ENCODE results near the gene EEPD1.
"Not testable (repeated sequence)": the region's sequence is repeated elsewhere in the genome, so short reads cannot be mapped to it uniquely, and the experiment has no call there.

EEPD1 gene

DNA sequence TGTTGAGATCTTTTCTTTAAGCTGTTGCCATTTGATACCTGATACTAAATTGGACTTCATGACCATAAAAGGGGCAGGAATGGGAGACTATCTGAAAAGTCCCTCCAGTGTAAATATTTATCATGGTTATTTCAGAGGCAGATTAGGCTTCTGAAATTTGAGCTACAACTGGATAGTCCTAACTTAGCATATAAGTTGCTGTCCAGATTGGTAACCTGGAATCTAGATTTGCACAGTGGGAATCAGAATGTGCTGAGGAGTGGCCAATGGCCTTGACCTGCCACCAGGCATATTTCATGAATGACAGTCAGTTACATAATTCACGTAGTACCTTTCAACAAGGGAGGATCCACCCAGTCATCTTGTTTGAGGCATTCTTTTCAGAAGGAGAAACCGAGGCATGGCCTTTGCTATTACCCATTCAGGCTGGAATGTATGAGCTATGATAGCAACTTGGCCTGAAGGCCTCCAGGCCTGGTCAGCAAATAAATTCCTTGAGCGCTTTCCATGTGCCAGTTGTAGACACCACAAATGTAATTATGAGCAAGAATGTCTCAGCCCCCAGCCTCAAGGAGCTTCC is 80.0 kb downstream of the EEPD1 start:
- no peak for DNase-seq (ENCODE audit: insufficient read length, low spot score)
- no peak for TF ChIP-seq POLR2A (IDR thresholded peaks at IDR 0.05; ENCODE audit: low read depth, low read length)
- no peak for TF ChIP-seq PAX5 (IDR thresholded peaks at IDR 0.05; ENCODE audit: insufficient read depth, low read length, severe bottlenecking)
- TF ChIP-seq POU2F2 (IDR thresholded peaks at IDR 0.05; ENCODE audit: low read depth, low read length), result no peak
- TF ChIP-seq SPI1 (IDR thresholded peaks at IDR 0.05; ENCODE audit: low read depth, low read length), result no peak
- no peak for TF ChIP-seq POLR2AphosphoS5 (IDR thresholded peaks at IDR 0.05; ENCODE audit: low read depth, low read length)
- no peak for TF ChIP-seq TAF1 (IDR thresholded peaks at IDR 0.05; ENCODE audit: low read depth, low read length)
- FAIRE-seq, result no peak

DNA sequence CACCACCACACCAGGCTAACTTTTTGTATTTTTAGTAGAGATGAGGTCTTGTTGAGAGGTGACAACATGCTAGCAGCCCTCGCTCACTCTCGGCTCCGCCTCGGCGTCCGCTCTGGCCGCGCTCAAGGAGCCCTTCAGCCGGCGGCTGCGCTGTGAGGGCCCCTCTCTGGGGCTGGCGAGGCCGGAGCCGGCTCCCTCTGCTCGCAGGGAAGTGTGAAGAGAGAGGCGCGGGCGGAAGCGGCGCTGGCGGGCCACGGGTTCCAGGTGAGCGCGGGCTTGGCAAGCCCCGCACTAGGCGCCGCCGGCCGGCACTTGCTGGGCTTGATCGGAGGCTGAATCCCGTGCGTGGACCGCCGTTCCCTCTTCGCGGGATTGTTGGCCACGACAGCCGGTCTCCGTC is 83.0 kb downstream of the EEPD1 start:
- no peak for TF ChIP-seq PAX5 (IDR thresholded peaks at IDR 0.05; ENCODE audit: insufficient read depth, low read length, severe bottlenecking)
- TF ChIP-seq POU2F2 (IDR thresholded peaks at IDR 0.05; ENCODE audit: low read depth, low read length), result no peak
- no peak for TF ChIP-seq SPI1 (IDR thresholded peaks at IDR 0.05; ENCODE audit: low read depth, low read length)
- no peak for TF ChIP-seq POLR2A (IDR thresholded peaks at IDR 0.05; ENCODE audit: low read depth, low read length)
- TF ChIP-seq TAF1 (IDR thresholded peaks at IDR 0.05; ENCODE audit: low read depth, low read length), result no peak
- TF ChIP-seq POLR2AphosphoS5 (IDR thresholded peaks at IDR 0.05; ENCODE audit: low read depth, low read length), result no peak
- no peak for FAIRE-seq

DNA sequence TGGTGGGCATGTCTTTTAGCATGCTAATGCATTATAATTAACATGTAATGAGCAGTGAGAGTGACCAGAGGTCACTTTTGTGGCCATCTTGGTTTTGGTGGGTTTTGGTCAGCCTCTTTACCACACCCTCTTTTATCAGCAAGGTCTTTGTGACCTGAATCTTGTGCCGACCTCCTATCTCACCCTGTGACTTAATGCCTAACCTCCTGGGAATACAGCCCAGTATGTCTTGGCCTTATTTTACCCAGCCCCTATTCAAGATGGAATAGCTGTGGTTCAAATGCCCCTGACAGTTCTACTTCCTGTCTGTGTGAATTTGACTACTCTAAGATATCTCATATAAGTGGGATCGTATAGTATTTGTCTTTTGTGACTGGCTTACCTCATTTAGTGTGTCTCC is 85.1 kb downstream of the EEPD1 start:
- TF ChIP-seq POLR2AphosphoS5 (IDR thresholded peaks at IDR 0.05; ENCODE audit: low read depth, low read length) (no peak), TAF1 (IDR thresholded peaks at IDR 0.05; ENCODE audit: low read depth, low read length) (no peak), POLR2A (IDR thresholded peaks at IDR 0.05; ENCODE audit: low read depth, low read length) (no peak), PAX5 (IDR thresholded peaks at IDR 0.05; ENCODE audit: insufficient read depth, low read length, severe bottlenecking) (no peak), POU2F2 (IDR thresholded peaks at IDR 0.05; ENCODE audit: low read depth, low read length) (no peak), SPI1 (IDR thresholded peaks at IDR 0.05; ENCODE audit: low read depth, low read length) (no peak)
- FAIRE-seq, result no peak
- DNase-seq (ENCODE audit: insufficient read length, low spot score), result no peak

More for the DNA sequence above, 83.0 kb downstream of the EEPD1 start:
- DNase-seq (ENCODE audit: insufficient read length, low spot score), result no peak

DNA sequence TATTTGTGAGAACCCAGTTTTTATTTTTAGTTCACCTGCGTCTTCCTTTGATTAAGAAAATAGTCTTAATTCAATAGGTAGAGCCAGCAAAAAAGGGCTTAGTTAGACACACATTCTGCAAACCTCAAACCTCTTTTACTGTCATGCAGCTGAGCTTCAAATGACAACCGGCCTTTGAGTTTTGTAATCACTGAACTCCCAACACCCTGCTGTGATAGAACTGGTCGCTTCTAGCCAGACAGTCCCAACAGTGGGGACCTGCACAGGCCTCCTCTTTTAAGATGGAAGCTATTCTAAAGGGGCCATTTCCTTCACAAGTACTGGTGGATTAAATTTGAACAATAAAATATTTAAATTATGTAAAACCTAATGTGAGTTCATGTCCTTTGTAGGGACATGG is 90.3 kb downstream of the EEPD1 start:
- FAIRE-seq; DNase-seq (ENCODE audit: insufficient read length, low spot score): not testable (repeated sequence)

DNA sequence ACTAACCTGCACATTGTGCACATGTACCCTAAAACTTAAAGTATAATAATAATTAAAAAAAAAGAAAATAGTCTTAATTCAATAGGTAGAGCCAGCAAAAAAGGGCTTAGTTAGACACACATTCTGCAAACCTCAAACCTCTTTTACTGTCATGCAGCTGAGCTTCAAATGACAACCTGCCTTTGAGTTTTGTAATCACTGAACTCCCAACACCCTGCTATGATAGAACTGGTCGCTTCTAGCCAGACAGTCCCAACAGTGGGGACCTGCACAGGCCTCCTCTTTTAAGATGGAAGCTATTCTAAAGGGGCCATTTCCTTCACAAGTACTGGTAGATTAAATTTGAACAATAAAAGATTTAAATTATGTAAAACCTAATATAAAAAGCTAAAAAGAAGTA is 90.9 kb downstream of the EEPD1 start:
- not testable (repeated sequence) for FAIRE-seq; DNase-seq (ENCODE audit: insufficient read length, low spot score)

DNA sequence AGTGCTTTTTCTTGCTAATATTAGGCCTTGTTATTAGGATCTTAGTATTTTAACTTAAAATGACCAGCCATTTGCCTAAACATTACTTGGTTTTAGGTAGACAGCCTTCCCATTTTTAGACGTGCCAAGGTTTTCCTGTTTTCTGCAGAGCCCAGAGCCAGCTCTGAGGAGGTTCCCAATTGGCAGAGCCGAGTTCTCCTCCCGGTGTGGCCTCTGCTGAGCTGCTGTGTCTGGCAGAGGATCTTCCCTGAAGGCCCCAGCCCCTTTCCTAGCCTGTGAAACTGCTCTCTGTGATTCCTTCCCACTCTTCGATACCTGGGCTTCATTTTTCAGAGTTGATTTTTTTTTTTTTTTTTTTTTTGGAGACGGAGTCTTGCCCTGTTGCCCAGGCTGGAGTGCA is 91.4 kb downstream of the EEPD1 start:
- no peak for DNase-seq (ENCODE audit: insufficient read length, low spot score)
- FAIRE-seq, result no peak

DNA sequence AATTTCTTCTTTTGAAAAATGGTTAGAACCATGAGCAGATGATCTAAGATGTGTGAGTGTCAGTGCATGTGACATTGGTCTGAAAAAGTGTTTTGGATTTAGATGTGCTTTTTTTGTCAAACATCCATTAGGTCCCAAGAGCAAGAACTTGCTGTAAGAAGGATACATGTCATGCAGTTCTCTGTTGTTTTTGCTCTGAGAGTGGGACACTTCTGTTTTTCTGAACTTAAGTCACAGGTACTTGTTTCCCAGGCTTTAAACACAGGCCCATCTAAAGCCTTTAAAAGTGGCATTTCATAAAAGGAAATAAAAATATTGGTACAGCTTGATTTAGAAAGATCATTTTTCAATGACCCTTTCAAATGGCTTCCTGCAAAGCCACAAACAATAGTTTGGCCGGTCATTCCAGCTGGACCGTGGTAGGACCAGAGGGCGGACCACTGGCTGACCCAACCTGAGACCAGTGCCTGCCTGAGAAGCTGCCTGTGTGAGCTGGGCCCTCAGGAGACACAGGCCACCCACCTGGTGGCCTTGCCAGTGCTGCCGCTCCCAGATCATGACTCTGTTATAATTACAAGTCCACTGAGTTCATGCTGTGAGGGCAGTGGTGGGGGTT is 92.7 kb downstream of the EEPD1 start:
- no peak for DNase-seq (ENCODE audit: insufficient read length, low spot score)

More for the DNA sequence above, 91.4 kb downstream of the EEPD1 start:
- TF ChIP-seq SPI1 (IDR thresholded peaks at IDR 0.05; ENCODE audit: low read depth, low read length), result no peak
- TF ChIP-seq POLR2AphosphoS5 (IDR thresholded peaks at IDR 0.05; ENCODE audit: low read depth, low read length), result no peak
- no peak for TF ChIP-seq TAF1 (IDR thresholded peaks at IDR 0.05; ENCODE audit: low read depth, low read length)
- no peak for TF ChIP-seq POLR2A (IDR thresholded peaks at IDR 0.05; ENCODE audit: low read depth, low read length)
- no peak for TF ChIP-seq PAX5 (IDR thresholded peaks at IDR 0.05; ENCODE audit: insufficient read depth, low read length, severe bottlenecking)
- no peak for TF ChIP-seq POU2F2 (IDR thresholded peaks at IDR 0.05; ENCODE audit: low read depth, low read length)

DNA sequence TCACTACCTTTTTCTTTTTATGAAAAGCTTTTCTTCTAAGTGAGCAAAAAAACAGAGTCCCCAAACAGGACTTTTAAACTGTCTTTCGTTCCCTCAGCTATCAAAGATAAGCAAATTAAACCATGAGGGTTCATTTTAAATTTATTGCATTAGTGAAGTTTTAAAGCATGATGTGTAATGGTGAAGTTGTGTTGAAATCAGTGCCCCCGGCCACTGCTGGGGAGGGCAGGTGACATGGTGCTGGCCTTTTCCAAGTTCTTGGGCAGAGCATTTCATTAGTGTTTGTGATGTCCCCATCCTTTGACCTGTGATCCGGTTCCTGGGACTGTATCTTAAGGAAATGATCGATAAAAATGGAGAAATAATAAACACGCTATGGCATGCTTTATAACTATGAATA is 96.0 kb downstream of the EEPD1 start:
- FAIRE-seq (no peak), DNase-seq (ENCODE audit: insufficient read length, low spot score) (no peak)
- no peak for TF ChIP-seq POLR2A (IDR thresholded peaks at IDR 0.05; ENCODE audit: low read depth, low read length)
- TF ChIP-seq POLR2AphosphoS5 (IDR thresholded peaks at IDR 0.05; ENCODE audit: low read depth, low read length), result no peak
- no peak for TF ChIP-seq PAX5 (IDR thresholded peaks at IDR 0.05; ENCODE audit: insufficient read depth, low read length, severe bottlenecking)
- no peak for TF ChIP-seq TAF1 (IDR thresholded peaks at IDR 0.05; ENCODE audit: low read depth, low read length)
- no peak for TF ChIP-seq POU2F2 (IDR thresholded peaks at IDR 0.05; ENCODE audit: low read depth, low read length)
- TF ChIP-seq SPI1 (IDR thresholded peaks at IDR 0.05; ENCODE audit: low read depth, low read length), result no peak

More for the DNA sequence above, 92.7 kb downstream of the EEPD1 start:
- TF ChIP-seq PAX5 (IDR thresholded peaks at IDR 0.05; ENCODE audit: insufficient read depth, low read length, severe bottlenecking) (no peak), POLR2A (IDR thresholded peaks at IDR 0.05; ENCODE audit: low read depth, low read length) (no peak), POU2F2 (IDR thresholded peaks at IDR 0.05; ENCODE audit: low read depth, low read length) (no peak), SPI1 (IDR thresholded peaks at IDR 0.05; ENCODE audit: low read depth, low read length) (no peak)
- FAIRE-seq, result no peak

DNA sequence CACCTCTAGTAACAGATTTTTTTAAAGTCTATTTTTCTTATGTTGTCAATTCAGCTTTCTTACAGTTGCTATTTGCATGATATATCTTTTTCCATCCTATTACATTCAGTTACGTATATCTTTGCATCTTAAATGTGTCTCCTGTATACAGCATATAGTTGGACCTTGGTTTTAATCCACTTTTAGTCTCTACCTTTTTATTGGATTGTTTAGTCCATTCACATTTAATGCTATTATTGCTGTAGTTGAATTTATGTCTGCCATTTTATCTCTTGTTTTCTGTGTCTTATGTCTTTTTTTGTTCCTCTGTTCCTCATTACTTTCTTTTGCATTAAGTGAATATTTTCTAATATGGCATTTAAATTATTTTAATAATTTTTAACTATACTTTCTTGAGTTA is 100.6 kb downstream of the EEPD1 start:
- FAIRE-seq (no peak), DNase-seq (ENCODE audit: insufficient read length, low spot score) (no peak)
- TF ChIP-seq SPI1 (IDR thresholded peaks at IDR 0.05; ENCODE audit: low read depth, low read length) (no peak), POLR2A (IDR thresholded peaks at IDR 0.05; ENCODE audit: low read depth, low read length) (no peak), TAF1 (IDR thresholded peaks at IDR 0.05; ENCODE audit: low read depth, low read length) (no peak), POU2F2 (IDR thresholded peaks at IDR 0.05; ENCODE audit: low read depth, low read length) (no peak), PAX5 (IDR thresholded peaks at IDR 0.05; ENCODE audit: insufficient read depth, low read length, severe bottlenecking) (no peak), POLR2AphosphoS5 (IDR thresholded peaks at IDR 0.05; ENCODE audit: low read depth, low read length) (no peak)

DNA sequence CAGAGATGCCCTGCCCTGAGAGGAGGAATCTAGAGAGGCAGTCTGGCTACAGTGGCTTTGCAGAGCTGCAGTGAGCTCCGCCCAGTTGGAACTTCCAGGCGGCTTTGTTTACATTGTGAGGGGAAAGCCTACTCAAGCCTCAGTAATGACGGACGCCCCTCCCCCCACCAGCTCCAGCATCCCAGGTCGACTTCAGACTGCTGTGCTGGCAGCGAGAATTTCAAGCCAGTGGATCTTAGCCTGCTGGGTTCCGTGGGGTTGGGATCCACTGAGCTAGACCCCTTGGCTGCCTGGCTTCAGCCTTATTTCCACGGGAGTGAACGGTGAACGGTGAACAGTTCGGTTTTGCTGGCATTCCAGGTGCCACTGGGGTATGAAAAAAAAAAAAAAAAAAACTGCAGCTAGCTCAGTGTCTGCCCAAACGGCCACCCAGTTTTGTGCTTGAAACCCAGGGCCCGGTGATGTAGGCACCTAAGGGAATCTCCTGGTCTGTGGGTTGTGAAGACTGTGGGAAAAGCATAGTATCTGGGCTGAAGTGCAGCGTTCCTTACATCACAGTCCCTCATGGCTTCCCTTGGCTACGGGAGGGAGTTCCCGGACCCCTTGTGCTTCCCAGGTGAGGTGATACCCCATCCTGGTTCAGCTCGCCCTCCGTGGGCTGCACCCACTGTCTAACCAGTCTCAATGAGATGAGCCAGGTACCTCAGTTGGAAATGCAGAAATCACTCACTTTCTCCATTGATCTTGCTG is 105.6 kb downstream of the EEPD1 start:
- not testable (repeated sequence) for FAIRE-seq; DNase-seq (ENCODE audit: insufficient read length, low spot score)
